ENCODE data around the gene CAST.
"Not testable (repeated sequence)": the region's sequence is repeated elsewhere in the genome, so short reads cannot be mapped to it uniquely, and the experiment has no call there.

Gene CAST

GRCh38 chr5:96661855-96662724 is at the start of gene CAST:
Gene CAST (plus strand): TSS chr5:96662376. CDS start chr5:96662423, 47 bp downstream.
- peak; percentile 73 for DNase-seq

GRCh38 chr5:96614110-96614691 is 48.0 kb upstream of the CAST start:
- peak; percentile 60 for DNase-seq

- no peak for DNase-seq
Measured at GRCh38 chr5:96615223-96615622, 47.0 kb upstream of the CAST start.

- no peak for DNase-seq
Measured at GRCh38 chr5:96616801-96617200, 45.4 kb upstream of the CAST start.

- not testable (repeated sequence) for DNase-seq
Measured at GRCh38 chr5:96618311-96619016, 43.7 kb upstream of the CAST start.

- DNase-seq, result no peak
Measured at GRCh38 chr5:96619946-96620345, 42.2 kb upstream of the CAST start.

GRCh38 chr5:96624596-96624995 is 37.6 kb upstream of the CAST start:
- no peak for DNase-seq

GRCh38 chr5:96625365-96625764 is 36.8 kb upstream of the CAST start:
- DNase-seq, result no peak

- no peak for DNase-seq
Measured at GRCh38 chr5:96626956-96627355, 35.2 kb upstream of the CAST start.

- no peak for DNase-seq
Measured at GRCh38 chr5:96627792-96628398, 34.3 kb upstream of the CAST start.

GRCh38 chr5:96628406-96628805 is 33.8 kb upstream of the CAST start:
- no peak for DNase-seq

- DNase-seq, result no peak
Measured at GRCh38 chr5:96629774-96630173, 32.4 kb upstream of the CAST start.

GRCh38 chr5:96633820-96634219 is 28.4 kb upstream of the CAST start:
- DNase-seq, result no peak

- no peak for DNase-seq
Measured at GRCh38 chr5:96634881-96635280, 27.3 kb upstream of the CAST start.

- no peak for DNase-seq
Measured at GRCh38 chr5:96636046-96636445, 26.1 kb upstream of the CAST start.

- DNase-seq, result no peak
Measured at GRCh38 chr5:96636594-96636993, 25.6 kb upstream of the CAST start.

- no peak for DNase-seq
Measured at GRCh38 chr5:96637196-96637595, 25.0 kb upstream of the CAST start.

- no peak for DNase-seq
Measured at GRCh38 chr5:96638561-96638960, 23.6 kb upstream of the CAST start.

GRCh38 chr5:96640696-96641095 is 21.5 kb upstream of the CAST start:
- no peak for DNase-seq

GRCh38 chr5:96641368-96642280 is 20.6 kb upstream of the CAST start:
- DNase-seq, result no peak

- DNase-seq, result no peak
Measured at GRCh38 chr5:96642281-96642640, 19.9 kb upstream of the CAST start.

- no peak for DNase-seq
Measured at GRCh38 chr5:96645091-96645490, 17.1 kb upstream of the CAST start.
